Kidney (tissue), 14 donors: ENCODE data around the gene DRGX. TPM values are rescaled to one million over a fixed set of nuclear protein-coding genes. Genes with fewer than 3 reads are reported as not detected.

Source experiments
- DNase-seq, 5 donors: peaks; one replicate each; pipeline ENCODE4 v3.0.0-alpha.2; 2013 to 2020
- FAIRE-seq: peaks from 2 replicates; lab custom pipeline; 2012; peaks lifted over from hg19 to GRCh38; lab: Jason Lieb, UNC
- H3K27ac ChIP-seq, 2 donors: one replicate each; pipeline ENCODE4 v1.7.0; 2013; ENCODE audit warnings: low read depth in 2 of 2, low read length in 2 of 2, inconsistent platforms in 1 of 2
- H3K27me3 ChIP-seq: one replicate; pipeline ENCODE4 v1.7.1; 2013; ENCODE audit warnings: low read length, inconsistent platforms; ENCODE audit not compliant: control insufficient read depth, insufficient read depth
- H3K36me3 ChIP-seq, 3 donors: one replicate each; pipeline versions ENCODE4 v1.7.0 to v1.7.1; 2013; ENCODE audit warnings: low read length in 3 of 3, control low read depth in 1 of 3, inconsistent platforms in 1 of 3; ENCODE audit not compliant: insufficient read depth in 3 of 3, control insufficient read depth in 2 of 3
- H3K4me1 ChIP-seq, 3 donors: one replicate each; pipeline versions ENCODE4 v1.7.0 to v1.7.1; 2013; ENCODE audit warnings: low read length in 3 of 3, inconsistent platforms in 1 of 3, low read depth in 1 of 3; ENCODE audit not compliant: control insufficient read depth in 2 of 3, insufficient read depth in 2 of 3
- H3K4me3 ChIP-seq, 3 donors: one replicate each; pipeline versions ENCODE4 v1.7.0 to v1.8.1; 2013; ENCODE audit warnings: low read length in 3 of 3, control low read depth in 1 of 3, inconsistent platforms in 1 of 3
- H3K9ac ChIP-seq, 3 donors: one replicate each; pipeline versions ENCODE4 v1.7.0 to v1.7.1; 2013; ENCODE audit warnings: low read length in 3 of 3, control low read depth in 1 of 3, inconsistent platforms in 1 of 3
- H3K9me3 ChIP-seq, 3 donors: one replicate each; pipeline versions ENCODE4 v1.7.0 to v1.7.1; 2013; ENCODE audit warnings: low read length in 3 of 3, control low read depth in 1 of 3, inconsistent platforms in 1 of 3; ENCODE audit not compliant: control insufficient read depth in 2 of 3, insufficient read depth in 1 of 3
- intact Hi-C: fragments of 100-400 bp; cut with DNase I; formaldehyde crosslinking; loops from one replicate; pipeline ENCODE4 v1.11.1; 2022
- polyA plus RNA-seq: library from polyadenylated mRNA; stranded (reverse); fragments of 350-450 nt; fragmentation: Illumina TruSeq; extraction: RNeasy Lipid Tissue Mini Kit (QIAGEN cat#74804); gene quantifications from one replicate; pipeline ENCODE4 v1.2.3, GENCODE V29; 2014; ENCODE audit warnings: low read depth, low replicate concordance; ENCODE audit not compliant: insufficient read depth
- total RNA-seq: library from RNA; stranded (reverse); fragmentation: NEBNext Ultra II Directional; extraction: Animal tissue kit (Norgen Biotek cat#: 25700); gene quantifications from one replicate; pipeline ENCODE4 v1.2.1, GENCODE V29; 2021
- TF ChIP-seq, protein P1 (sequence below): IDR thresholded peaks from 3 replicates; pipeline ENCODE4 v1.5.1; 2012; ENCODE audit warnings: mild to moderate bottlenecking, moderate library complexity, borderline replicate concordance; ENCODE audit not compliant: insufficient read depth; ENCODE audit errors: extremely low read depth
- donor health status: control.
- donor health status: control.
- donor health status: control.
- donor health status: control.
- donor health status: control.
- donor health status: DM: yes; HTN: yes; CAD: no.
- donor health status: Normal renal cell carcinoma (clear cell type).

The DRGX gene
- total and polyA plus RNA-seq, 2 donors from 2014 or later, result not detected

DNA sequence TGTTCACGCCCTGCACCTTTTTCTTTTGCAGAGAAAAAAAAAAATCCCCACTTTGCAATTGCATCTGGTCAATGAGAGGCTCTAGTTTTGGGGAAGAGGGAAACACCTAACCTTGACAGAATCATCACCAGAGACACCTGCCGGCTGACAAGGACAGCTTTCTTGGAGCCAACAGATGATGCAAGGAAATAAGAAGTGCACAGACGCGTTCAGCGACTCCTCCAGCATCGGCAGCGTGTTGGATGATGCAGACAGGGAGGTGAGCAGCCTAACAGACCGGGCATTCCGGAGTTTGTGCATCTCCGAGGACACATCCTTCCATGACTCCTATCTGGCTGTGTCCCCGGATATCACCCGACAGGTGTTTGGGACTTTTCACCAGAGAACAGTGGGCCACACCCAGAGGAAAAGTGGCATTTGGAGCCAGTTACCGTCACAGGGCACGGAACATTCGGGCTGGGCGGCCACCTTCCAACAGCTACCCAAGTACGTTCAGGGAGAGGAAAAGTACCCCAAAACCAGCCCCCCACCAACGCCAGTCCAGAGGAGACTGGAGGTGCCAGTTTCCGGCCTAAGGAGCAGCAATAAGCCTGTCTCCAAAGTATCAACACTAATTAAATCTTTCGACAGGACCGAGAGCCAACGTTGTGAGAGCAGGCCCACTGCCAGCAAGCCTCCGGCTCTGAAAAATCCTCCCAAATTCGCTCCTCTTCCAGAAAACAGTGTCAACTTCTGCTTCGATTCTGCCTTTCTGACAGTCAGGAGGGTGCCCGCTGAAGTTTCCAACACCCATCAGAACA, 73.3 kb downstream of the DRGX start:
- Histone ChIP-seq H3K9ac (no peak overlapping the region), H3K27ac (no peak overlapping the region), H3K4me3 (no peak overlapping the region), H3K4me1 (no peaks in the 10 kb centered on the region), H3K36me3 (no peaks in the 10 kb centered on the region), H3K27me3 (no peaks in the 10 kb centered on the region), H3K9me3 (no peaks in the 10 kb centered on the region)
- intact Hi-C loops, result no loop called here
- DNase-seq (no peak), FAIRE-seq (no peak)
- TF ChIP-seq, protein P1, sequence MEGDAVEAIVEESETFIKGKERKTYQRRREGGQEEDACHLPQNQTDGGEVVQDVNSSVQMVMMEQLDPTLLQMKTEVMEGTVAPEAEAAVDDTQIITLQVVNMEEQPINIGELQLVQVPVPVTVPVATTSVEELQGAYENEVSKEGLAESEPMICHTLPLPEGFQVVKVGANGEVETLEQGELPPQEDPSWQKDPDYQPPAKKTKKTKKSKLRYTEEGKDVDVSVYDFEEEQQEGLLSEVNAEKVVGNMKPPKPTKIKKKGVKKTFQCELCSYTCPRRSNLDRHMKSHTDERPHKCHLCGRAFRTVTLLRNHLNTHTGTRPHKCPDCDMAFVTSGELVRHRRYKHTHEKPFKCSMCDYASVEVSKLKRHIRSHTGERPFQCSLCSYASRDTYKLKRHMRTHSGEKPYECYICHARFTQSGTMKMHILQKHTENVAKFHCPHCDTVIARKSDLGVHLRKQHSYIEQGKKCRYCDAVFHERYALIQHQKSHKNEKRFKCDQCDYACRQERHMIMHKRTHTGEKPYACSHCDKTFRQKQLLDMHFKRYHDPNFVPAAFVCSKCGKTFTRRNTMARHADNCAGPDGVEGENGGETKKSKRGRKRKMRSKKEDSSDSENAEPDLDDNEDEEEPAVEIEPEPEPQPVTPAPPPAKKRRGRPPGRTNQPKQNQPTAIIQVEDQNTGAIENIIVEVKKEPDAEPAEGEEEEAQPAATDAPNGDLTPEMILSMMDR, result no peak

DNA sequence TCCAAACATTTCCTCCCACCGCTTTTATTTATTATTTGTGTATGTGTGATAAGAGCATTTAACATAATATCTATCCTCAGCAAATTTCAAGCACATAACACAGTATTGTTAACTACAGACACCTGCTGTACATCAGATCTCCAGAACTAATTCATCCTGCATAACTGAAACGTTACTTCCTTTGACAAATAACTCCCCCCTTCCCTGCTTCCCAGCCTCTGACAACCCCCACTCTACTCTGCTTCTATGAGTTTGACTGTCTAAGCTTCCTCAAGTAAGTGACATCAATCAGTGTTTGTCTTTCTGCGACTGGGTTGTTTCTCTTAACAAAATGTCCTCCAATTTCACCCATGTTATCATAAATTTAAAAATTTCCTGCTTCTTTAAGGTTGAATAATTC, 74.9 kb downstream of the DRGX start:
- TF ChIP-seq, protein P1, result no peak
- H3K9me3 ChIP-seq, result no peaks in the 10 kb centered on the region
- H3K27ac ChIP-seq, result no peak overlapping the region
- H3K4me3 ChIP-seq, result no peak overlapping the region
- no peaks in the 10 kb centered on the region for H3K4me1 ChIP-seq
- intact Hi-C loops, result no loop called here
- no peak overlapping the region for H3K9ac ChIP-seq
- FAIRE-seq, result no peak
- no peaks in the 10 kb centered on the region for H3K36me3 ChIP-seq
- H3K27me3 ChIP-seq, result no peaks in the 10 kb centered on the region
- DNase-seq, result no peak

GRCh38 chr10:49320191-49320590, 75.7 kb downstream of the DRGX start:
- FAIRE-seq, result no peak
- no peaks in the 10 kb centered on the region for H3K27me3 ChIP-seq

More at GRCh38 chr10:49320191-49320590, 75.7 kb downstream of the DRGX start:
- Histone ChIP-seq H3K9ac (no peak overlapping the region), H3K9me3 (no peaks in the 10 kb centered on the region), H3K4me3 (no peak overlapping the region), H3K4me1 (no peaks in the 10 kb centered on the region), H3K36me3 (no peaks in the 10 kb centered on the region), H3K27ac (no peak overlapping the region)
- TF ChIP-seq, protein P1, result no peak
- no peak for DNase-seq
- intact Hi-C loops, result no loop called here
